PC-3 (cell line): ENCODE results near the gene PLEKHA3. TPM values are rescaled to one million over a fixed set of nuclear protein-coding genes. Genes with fewer than 3 reads are reported as not detected.

Experiments used
- ATAC-seq: fragments of 200-7000 bp; cut with Tn5 transposase; 2 replicates; pipeline ENCODE4 v1.9.1; 2020; ENCODE audit warnings: mild to moderate bottlenecking, moderate library complexity
- BruUV-seq: library from RNA; stranded (reverse); fragments of 400-500 nt; replicated peaks from 2 replicates; lab custom pipeline; 2021; lab: Mats Ljungman, UMichigan
- CTCF ChIA-PET: fragments of 300-600 bp; sonication (Branson Sonifier 250); formaldehyde crosslinking; loops from one replicate; lab custom pipeline; 2022; ENCODE audit warnings: antibody characterized with exemption; lab: Charles Lee
- POLR2A ChIA-PET: fragments of 300-600 bp; sonication (Branson Sonifier 250); formaldehyde crosslinking; loops from one replicate; lab custom pipeline; 2022; ENCODE audit warnings: antibody characterized with exemption; ENCODE audit not compliant: unreplicated experiment; lab: Charles Lee
- DNase-seq: peaks from one replicate; pipeline ENCODE4 v3.0.0-alpha.2; 2015
- H2AFZ ChIP-seq: fragments of 300-600 bp; sonication (generic); 2 replicates; pipeline ENCODE4 v1.6.0; 2016; ENCODE audit warnings: antibody characterized with exemption, low read length
- H3F3A ChIP-seq: fragments of 300-600 bp; sonication (generic); one replicate; pipeline ENCODE4 v1.6.0; 2017; ENCODE audit warnings: antibody characterized with exemption, low read length, control low read depth, mild to moderate bottlenecking; ENCODE audit not compliant: unreplicated experiment
- H3K27ac ChIP-seq: fragments of 300-600 bp; sonication (generic); 2 replicates; pipeline ENCODE4 v1.5.1; 2016; ENCODE audit warnings: mild to moderate bottlenecking, low read length
- H3K27me3 ChIP-seq: fragments of 300-600 bp; sonication (generic); 2 replicates; pipeline ENCODE4 v1.6.1; 2016; ENCODE audit warnings: low read length, mixed read lengths
- H3K36me3 ChIP-seq: fragments of 300-600 bp; sonication (generic); 2 replicates; pipeline ENCODE4 v1.6.1; 2016; ENCODE audit warnings: low read depth, mixed run types, low read length, mixed read lengths
- H3K4me1 ChIP-seq: fragments of 300-600 bp; sonication (generic); 2 replicates; pipeline ENCODE4 v1.5.1; 2016; ENCODE audit warnings: low read length; ENCODE audit not compliant: insufficient read depth
- H3K4me2 ChIP-seq: fragments of 300-600 bp; sonication (generic); 2 replicates; pipeline ENCODE4 v1.6.0; 2016; ENCODE audit warnings: low read length
- H3K4me3 ChIP-seq: fragments of 300-600 bp; sonication (generic); 2 replicates; pipeline ENCODE4 v1.5.1; 2016; ENCODE audit warnings: mild to moderate bottlenecking, low read length, mixed read lengths
- H3K79me2 ChIP-seq: fragments of 300-600 bp; sonication (generic); 2 replicates; pipeline ENCODE4 v1.6.1; 2017; ENCODE audit warnings: low read length, mixed read lengths
- H3K9ac ChIP-seq: fragments of 300-600 bp; sonication (generic); 2 replicates; pipeline ENCODE4 v1.6.0; 2016; ENCODE audit warnings: mild to moderate bottlenecking, low read length
- H3K9me2 ChIP-seq: fragments of 300-600 bp; sonication (generic); replicated peaks from 2 replicates; pipeline ENCODE4 v1.6.1; 2016; ENCODE audit warnings: mixed run types, low read length, mixed read lengths
- H3K9me3 ChIP-seq: fragments of 300-600 bp; sonication (generic); 2 replicates; pipeline ENCODE4 v1.6.1; 2016; ENCODE audit warnings: low read length, mixed read lengths
- H4K20me1 ChIP-seq: fragments of 300-600 bp; sonication (generic); 2 replicates; pipeline ENCODE4 v1.6.1; 2016; ENCODE audit warnings: low read length, mixed read lengths
- EZH2 ChIP-seq: fragments of 300-600 bp; sonication (generic); IDR thresholded peaks from one replicate; pipeline ENCODE4 v1.6.1; 2017; ENCODE audit warnings: antibody characterized with exemption, mild to moderate bottlenecking, low read length; ENCODE audit not compliant: unreplicated experiment
- EZH2phosphoT487 ChIP-seq: fragments of 300-600 bp; sonication (generic); IDR thresholded peaks from 2 replicates; pipeline ENCODE4 v1.6.1; 2018; ENCODE audit warnings: mild to moderate bottlenecking, antibody characterized with exemption, low read length, borderline replicate concordance
- intact Hi-C: fragments of 100-400 bp; cut with micrococcal nuclease; formaldehyde crosslinking; loops from 2 replicates; pipeline ENCODE4 v1.9.0; 2023
- total RNA-seq: library from RNA; depleted of rRNA; stranded (reverse); fragments of >200 nt; gene quantifications from 2 replicates; pipeline ENCODE4 v1.2.3, GENCODE V29; 2014
- TF ChIP-seq, protein P1 (sequence below): fragments of 300-600 bp; sonication (generic); conservative IDR thresholded peaks from 2 replicates; pipeline ENCODE4 v1.5.1; 2017; ENCODE audit warnings: antibody characterized with exemption, low read depth, mild to moderate bottlenecking, low read length

Gene PLEKHA3
- total RNA-seq, 1 experiment from 2014 or later = 16.7 TPM

DNA sequence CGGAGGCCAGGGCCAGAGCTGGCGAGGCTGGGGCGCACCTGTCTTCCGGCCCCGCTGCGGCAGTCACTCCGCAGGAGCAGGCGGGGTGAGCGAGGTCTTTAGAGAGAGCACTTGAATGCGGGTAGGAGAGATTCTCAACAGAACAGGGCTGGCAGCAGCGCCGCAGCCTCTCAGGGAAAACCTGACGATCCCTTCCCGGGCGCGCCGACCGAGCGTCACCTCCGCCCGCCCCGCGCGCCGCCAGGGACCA is 29.8 kb upstream of the PLEKHA3 start:
- POLR2A ChIA-PET = interaction anchor here (0.6 to 1.0 kb wide), 3 partner anchors 12 to 61 kb away, joined by 3 to 5 read pairs (median 5); no protein-coding TSS in a partner anchor
- no TSS peak for BruUV-seq
- H3K36me3 ChIP-seq = peaks cover 12% of the 10 kb centered on the region
- peak overlapping the region; percentile 94 for H2AFZ ChIP-seq
- H3K79me2 ChIP-seq = peaks cover 32% of the 10 kb centered on the region
- intact Hi-C loops = no loop called here
- peaks cover 16% of the 10 kb centered on the region; the same call in 1 of the 2 replicates for H4K20me1 ChIP-seq
- TF ChIP-seq, protein P1, sequence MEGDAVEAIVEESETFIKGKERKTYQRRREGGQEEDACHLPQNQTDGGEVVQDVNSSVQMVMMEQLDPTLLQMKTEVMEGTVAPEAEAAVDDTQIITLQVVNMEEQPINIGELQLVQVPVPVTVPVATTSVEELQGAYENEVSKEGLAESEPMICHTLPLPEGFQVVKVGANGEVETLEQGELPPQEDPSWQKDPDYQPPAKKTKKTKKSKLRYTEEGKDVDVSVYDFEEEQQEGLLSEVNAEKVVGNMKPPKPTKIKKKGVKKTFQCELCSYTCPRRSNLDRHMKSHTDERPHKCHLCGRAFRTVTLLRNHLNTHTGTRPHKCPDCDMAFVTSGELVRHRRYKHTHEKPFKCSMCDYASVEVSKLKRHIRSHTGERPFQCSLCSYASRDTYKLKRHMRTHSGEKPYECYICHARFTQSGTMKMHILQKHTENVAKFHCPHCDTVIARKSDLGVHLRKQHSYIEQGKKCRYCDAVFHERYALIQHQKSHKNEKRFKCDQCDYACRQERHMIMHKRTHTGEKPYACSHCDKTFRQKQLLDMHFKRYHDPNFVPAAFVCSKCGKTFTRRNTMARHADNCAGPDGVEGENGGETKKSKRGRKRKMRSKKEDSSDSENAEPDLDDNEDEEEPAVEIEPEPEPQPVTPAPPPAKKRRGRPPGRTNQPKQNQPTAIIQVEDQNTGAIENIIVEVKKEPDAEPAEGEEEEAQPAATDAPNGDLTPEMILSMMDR = no peak
- no peak for TF ChIP-seq EZH2
- TF ChIP-seq EZH2phosphoT487 = no peak
- H3F3A ChIP-seq = no peaks in the 10 kb centered on the region
- no peaks in the 10 kb centered on the region for H3K9me2 ChIP-seq
- no peaks in the 10 kb centered on the region for H3K9me3 ChIP-seq
- ATAC-seq = no peak
- peak overlapping the region; percentile 84 for H3K4me2 ChIP-seq
- peak overlapping the region; percentile 93 for H3K4me3 ChIP-seq
- H3K27me3 ChIP-seq = no peaks in the 10 kb centered on the region
- CTCF ChIA-PET = interaction anchor here (1.1 kb wide), 1 partner anchor 37 kb away, joined by 3 read pairs; no protein-coding TSS in a partner anchor
- peaks cover 19% of the 10 kb centered on the region for H3K4me1 ChIP-seq
- peak overlapping the region; percentile 85 for H3K27ac ChIP-seq
- peak overlapping the region; percentile 97 for H3K9ac ChIP-seq
- DNase-seq = no peak

DNA sequence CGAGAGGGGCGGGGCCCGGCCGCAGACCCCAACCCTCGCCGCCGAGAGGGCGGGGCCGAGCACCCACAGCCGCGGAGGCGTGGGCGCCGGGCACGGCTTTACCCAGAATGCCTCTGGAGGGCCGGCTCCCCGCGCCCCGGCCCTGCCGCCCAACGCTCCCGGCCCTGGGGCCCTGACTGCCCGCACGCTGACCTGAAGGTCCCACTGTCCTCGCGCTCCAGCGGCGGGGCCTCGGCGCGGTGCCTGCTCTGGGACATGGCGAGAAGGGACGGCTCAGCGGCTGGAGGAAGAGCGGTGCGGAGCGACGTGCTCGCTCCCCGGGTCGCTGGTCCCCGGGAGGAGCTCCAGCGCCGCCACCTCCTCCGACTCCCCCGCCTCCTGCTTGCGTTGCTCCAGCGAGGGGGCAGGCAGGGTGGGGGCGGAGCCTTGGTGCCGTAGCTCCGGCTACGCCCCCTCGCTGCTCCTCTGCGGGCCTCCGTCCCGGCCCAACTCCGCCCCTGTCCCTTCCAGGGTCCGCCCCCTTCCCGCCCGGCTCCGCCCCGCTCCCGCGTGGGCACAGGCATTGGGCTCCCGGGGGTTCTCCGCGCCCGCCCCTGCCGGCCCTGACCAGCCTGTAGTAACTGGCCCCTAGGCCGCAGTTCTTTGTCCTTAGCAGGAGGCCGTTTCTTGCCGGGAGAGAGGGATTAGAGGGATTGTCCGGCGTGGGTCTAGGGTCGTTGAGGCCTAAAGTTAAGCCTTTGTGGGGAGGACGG is 29.3 kb upstream of the PLEKHA3 start, which contains the start of the genes PJVK and PRKRA:
PJVK (plus strand) TSS at position 605 of the 752 bp plus-strand sequence. CDS start 2,032 bp downstream, outside the sequence.
PRKRA (minus strand) TSS at position 402 of the 752 bp plus-strand sequence; CDS start at position 257, 145 bp downstream.
- Histone ChIP-seq H3K9ac (peak within 1 kb of the TSS; percentile 97), H4K20me1 (peaks cover 16% of the 10 kb centered on the region; the same call in 1 of the 2 replicates), H3K4me1 (peaks cover 19% of the 10 kb centered on the region), H3K27me3 (no peaks in the 10 kb centered on the region), H3K36me3 (peaks cover 10% of the 10 kb centered on the region; the same call in 1 of the 2 replicates), H3K4me2 (peak within 1 kb of the TSS; percentile 84), H3K9me3 (no peaks in the 10 kb centered on the region), H3F3A (no peaks in the 10 kb centered on the region), H3K9me2 (no peaks in the 10 kb centered on the region), H3K27ac (peak within 1 kb of the TSS; percentile 85), H2AFZ (peak within 1 kb of the TSS; percentile 94), H3K4me3 (peak within 1 kb of the TSS; percentile 93), H3K79me2 (peaks cover 32% of the 10 kb centered on the region)
- ATAC-seq (peak; percentile 94), DNase-seq (peak; percentile 97)
- intact Hi-C loops = loop anchor here (1.0 kb wide), 1 partner anchor 27 kb away; the partner anchor contains the start of gene FKBP7
- BruUV-seq = no TSS peak
- no peak for TF ChIP-seq EZH2phosphoT487
- TF ChIP-seq EZH2 = no peak
- TF ChIP-seq, protein P1 = no peak
- POLR2A ChIA-PET = interaction anchor here (0.5 to 1.0 kb wide), 7 partner anchors 13 to 306 kb away, joined by 3 to 7 read pairs (median 4); no protein-coding TSS in a partner anchor
- CTCF ChIA-PET = interaction anchor here (1.1 kb wide), 1 partner anchor 37 kb away, joined by 3 read pairs; no protein-coding TSS in a partner anchor

DNA sequence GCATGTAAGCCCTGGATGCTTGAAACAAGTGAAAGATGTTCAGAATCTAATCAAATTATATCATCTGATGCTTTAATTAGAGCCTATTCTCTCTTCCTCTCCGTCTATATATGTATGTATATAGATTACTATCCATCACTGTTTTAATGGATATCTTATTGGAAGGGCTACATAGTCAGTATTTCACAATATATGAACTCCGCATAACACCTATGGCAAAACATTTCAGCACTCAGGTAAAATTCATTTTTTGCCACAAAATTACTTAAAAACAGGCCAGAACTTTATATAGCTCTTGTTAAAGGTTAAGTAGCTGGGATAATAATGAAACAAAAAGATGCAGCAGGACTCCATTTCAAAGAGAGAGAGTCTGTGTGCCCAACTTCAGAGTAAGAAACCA is 27.9 kb upstream of the PLEKHA3 start:
- POLR2A ChIA-PET = no interaction called here
- DNase-seq = no peak
- BruUV-seq = no TSS peak
- Histone ChIP-seq H3K9me3 (no peaks in the 10 kb centered on the region), H3K79me2 (peaks cover 28% of the 10 kb centered on the region), H3K4me2 (no peak overlapping the region), H2AFZ (no peak overlapping the region), H3K27me3 (no peaks in the 10 kb centered on the region), H3K9ac (no peak overlapping the region), H3K27ac (no peak overlapping the region), H3K36me3 (peaks cover 1% of the 10 kb centered on the region; the same call in 1 of the 2 replicates), H3K4me1 (peaks cover 19% of the 10 kb centered on the region), H3K4me3 (no peak overlapping the region), H3K9me2 (no peaks in the 10 kb centered on the region), H4K20me1 (peaks cover 16% of the 10 kb centered on the region; the same call in 1 of the 2 replicates), H3F3A (no peaks in the 10 kb centered on the region)
- CTCF ChIA-PET = no interaction called here
- TF ChIP-seq EZH2 (no peak), EZH2phosphoT487 (no peak)
- TF ChIP-seq, protein P1 = no peak
- intact Hi-C loops = no loop called here
- no peak for ATAC-seq
